Measurements from ENCODE around the gene GPR32.
"Not testable (repeated sequence)": the region's sequence is repeated elsewhere in the genome, so short reads cannot be mapped to it uniquely, and the experiment has no call there.

DNA sequence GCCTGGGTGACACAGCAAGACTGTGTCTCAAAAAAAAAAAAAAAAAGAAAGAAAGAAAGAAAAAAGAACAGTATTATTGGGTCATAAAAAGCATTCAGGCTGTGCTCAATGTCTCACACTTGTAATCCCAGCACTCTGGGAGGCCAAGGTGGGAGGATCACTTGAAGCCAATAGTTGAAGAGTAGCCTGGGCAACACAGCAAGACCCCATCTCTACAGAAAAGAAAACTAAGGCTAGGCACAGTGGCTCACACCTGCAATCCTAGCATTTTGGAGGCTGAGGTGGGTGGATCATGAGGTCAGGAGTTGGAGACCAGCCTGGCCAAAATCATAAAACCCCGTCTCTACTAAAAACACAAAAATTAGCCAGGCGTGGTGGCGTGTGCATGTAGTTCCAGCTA lies 12.6 kb upstream of the GPR32 start:
- TF ChIP-seq, protein P1, sequence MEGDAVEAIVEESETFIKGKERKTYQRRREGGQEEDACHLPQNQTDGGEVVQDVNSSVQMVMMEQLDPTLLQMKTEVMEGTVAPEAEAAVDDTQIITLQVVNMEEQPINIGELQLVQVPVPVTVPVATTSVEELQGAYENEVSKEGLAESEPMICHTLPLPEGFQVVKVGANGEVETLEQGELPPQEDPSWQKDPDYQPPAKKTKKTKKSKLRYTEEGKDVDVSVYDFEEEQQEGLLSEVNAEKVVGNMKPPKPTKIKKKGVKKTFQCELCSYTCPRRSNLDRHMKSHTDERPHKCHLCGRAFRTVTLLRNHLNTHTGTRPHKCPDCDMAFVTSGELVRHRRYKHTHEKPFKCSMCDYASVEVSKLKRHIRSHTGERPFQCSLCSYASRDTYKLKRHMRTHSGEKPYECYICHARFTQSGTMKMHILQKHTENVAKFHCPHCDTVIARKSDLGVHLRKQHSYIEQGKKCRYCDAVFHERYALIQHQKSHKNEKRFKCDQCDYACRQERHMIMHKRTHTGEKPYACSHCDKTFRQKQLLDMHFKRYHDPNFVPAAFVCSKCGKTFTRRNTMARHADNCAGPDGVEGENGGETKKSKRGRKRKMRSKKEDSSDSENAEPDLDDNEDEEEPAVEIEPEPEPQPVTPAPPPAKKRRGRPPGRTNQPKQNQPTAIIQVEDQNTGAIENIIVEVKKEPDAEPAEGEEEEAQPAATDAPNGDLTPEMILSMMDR (IDR thresholded peaks at IDR 0.05; ENCODE audit: low read depth, low read length, poor library complexity, severe bottlenecking) = not testable (repeated sequence)
- TF ChIP-seq EZH2phosphoT487 (IDR thresholded peaks at IDR 0.05; ENCODE audit: borderline replicate concordance, low read length) = not testable (repeated sequence)
